ENCODE measurements around the gene PERM1. TPM values are rescaled to one million over a fixed set of nuclear protein-coding genes. Genes with fewer than 3 reads are reported as not detected.

The PERM1 gene
- total RNA-seq, 4 donors from 2014 or later: 0.24 to 0.93 (median 0.44) TPM

DNA sequence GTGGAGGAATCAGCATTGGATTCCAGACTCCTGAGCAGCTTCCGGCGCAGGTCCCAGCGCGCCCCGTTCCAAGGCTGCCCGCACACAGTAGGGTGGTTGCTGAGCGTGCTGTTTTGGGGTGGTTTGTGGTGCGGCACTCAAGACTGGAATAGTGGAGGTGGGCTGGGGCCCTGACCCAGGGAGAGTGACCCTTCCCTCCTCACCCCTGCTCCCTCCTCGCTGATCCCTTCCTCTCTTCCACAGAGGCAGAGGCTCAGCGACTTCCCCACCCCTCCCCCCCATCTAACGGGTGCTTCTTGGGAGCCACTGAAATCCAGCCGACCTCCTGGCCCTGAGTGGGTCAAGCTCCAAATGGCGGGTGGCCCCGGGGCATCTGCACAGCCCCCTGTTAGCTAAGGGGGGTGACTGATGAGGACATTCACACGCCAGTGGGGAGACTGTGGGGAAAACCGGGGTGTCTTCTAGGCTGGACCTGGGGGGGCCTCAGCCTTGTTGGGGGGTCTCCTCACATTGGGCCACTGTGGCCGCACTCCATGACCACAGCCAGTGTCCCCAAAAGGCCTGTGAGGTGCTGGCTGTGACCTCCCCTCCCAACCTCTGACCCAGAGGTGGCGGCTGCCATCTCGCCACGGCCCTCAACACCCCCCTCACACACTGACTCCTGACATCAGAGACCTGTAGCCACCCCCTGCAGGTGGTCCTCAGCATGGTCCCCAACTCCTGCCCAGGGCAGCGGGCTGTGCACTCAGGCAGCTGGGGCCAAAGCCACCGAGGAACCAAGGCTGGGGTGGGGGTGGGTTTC lies 21.9 kb upstream of the PERM1 start:
- no peaks in the 10 kb centered on the region for H3K36me3 ChIP-seq
- H3K9me3 ChIP-seq: no peaks in the 10 kb centered on the region
- no peak for DNase-seq (ENCODE audit: low spot score in 2 of 2)
- no peak overlapping the region for H3K4me3 ChIP-seq
- 64% methylated on average over 13 of the region's 22 CpGs for WGBS
- peaks cover 70% of the 10 kb centered on the region for H3K4me1 ChIP-seq
- TF ChIP-seq EP300 (IDR thresholded peaks at IDR 0.05) (no peak), POLR2AphosphoS5 (IDR thresholded peaks at IDR 0.05) (no peak), POLR2A (IDR thresholded peaks at IDR 0.05) (no peak)
- TF ChIP-seq, protein P1, sequence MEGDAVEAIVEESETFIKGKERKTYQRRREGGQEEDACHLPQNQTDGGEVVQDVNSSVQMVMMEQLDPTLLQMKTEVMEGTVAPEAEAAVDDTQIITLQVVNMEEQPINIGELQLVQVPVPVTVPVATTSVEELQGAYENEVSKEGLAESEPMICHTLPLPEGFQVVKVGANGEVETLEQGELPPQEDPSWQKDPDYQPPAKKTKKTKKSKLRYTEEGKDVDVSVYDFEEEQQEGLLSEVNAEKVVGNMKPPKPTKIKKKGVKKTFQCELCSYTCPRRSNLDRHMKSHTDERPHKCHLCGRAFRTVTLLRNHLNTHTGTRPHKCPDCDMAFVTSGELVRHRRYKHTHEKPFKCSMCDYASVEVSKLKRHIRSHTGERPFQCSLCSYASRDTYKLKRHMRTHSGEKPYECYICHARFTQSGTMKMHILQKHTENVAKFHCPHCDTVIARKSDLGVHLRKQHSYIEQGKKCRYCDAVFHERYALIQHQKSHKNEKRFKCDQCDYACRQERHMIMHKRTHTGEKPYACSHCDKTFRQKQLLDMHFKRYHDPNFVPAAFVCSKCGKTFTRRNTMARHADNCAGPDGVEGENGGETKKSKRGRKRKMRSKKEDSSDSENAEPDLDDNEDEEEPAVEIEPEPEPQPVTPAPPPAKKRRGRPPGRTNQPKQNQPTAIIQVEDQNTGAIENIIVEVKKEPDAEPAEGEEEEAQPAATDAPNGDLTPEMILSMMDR (IDR thresholded peaks at IDR 0.05): no peak
- H3K27ac ChIP-seq: no peak overlapping the region
- H3K27me3 ChIP-seq: peaks cover 66% of the 10 kb centered on the region

DNA sequence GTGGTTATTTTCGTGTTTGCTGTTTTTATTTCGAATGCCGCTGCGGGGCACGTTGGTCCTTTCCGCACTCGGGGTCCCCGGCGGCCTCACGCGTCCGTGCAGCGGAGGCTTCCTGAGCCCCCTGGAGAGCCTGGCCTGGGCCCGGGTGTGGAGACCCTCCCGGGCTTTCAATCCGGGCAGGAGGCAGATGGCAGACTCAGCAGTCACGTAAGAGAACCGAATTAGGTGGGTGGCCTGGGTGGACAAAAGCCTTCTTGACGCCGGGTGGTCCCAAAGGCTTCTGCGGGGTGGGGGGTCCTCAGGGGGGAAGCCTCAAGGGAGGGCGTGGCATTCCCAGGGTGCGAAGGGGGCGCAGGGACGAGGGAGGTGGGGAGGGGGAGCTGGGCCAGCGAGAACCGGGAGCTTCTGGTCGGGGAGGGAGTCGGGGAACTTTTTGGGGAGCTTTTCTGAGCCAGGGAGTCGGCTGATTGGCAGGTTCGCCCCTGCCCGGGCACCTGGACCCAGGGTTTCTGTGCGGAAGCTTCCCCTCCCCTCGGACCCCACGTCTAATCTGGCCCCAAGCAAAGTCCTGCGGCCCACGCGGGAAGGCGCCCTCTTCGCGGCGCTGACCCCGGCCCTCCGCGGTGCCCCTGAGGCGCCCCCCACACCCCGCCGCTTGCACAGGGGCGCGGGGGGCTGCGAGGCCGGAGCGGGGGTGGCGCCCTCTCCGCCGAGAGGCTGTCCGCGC lies 19.3 kb upstream of the PERM1 start:
- peak; percentile 67 to 77 for DNase-seq (ENCODE audit: low spot score in 2 of 2)
- TF ChIP-seq EP300 (IDR thresholded peaks at IDR 0.05): no peak

DNA sequence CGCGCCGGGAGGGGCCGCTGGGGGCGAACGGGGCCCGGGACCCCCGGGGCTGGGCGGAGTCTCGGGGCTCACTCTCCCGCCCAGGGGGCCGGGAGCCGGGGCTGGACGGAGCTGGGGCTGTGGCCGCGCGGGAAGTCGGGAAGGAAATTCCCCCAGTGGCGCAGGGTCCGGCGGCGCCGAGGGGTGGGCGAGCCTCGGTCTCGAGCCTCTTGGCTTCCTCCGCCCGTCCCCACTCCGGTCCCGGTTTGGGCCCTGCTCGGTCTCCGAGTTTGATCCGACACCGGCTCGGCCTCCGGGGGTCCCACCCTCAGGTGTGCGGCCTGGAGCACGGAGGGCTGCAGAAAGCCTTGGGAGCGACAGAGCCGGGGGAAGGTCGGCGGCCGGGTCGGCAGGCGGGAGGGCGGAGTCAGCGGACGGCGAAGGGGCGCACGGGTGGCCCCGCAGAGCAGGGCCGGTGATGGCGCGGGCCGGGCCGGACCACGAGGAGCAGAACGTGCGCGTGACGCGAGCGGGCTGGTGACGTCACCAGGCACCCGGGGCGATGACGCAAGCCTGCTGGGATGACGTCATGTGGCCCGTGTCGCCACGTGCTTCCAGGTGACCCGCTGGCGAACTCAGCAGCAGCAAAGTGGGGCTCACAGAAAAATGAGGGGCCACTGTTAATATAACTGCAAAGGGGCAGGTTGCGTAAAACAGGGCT lies 18.6 kb upstream of the PERM1 start:
- peak; percentile 16 to 68 (median 27) for TF ChIP-seq POLR2AphosphoS5 (IDR thresholded peaks at IDR 0.05)
- peak; percentile 96 for TF ChIP-seq EP300 (IDR thresholded peaks at IDR 0.05)
- peak in 1 of 2 donors; percentile 10 for TF ChIP-seq POLR2A (IDR thresholded peaks at IDR 0.05)
- TF ChIP-seq, protein P1 (IDR thresholded peaks at IDR 0.05): no peak
- peak overlapping the region; percentile 56 for H3K4me3 ChIP-seq
- H3K36me3 ChIP-seq: no peaks in the 10 kb centered on the region
- H3K9me3 ChIP-seq: no peaks in the 10 kb centered on the region
- H3K27ac ChIP-seq: peak overlapping the region; percentile 89
- peak; percentile 85 for DNase-seq (ENCODE audit: low spot score in 2 of 2)
- H3K27me3 ChIP-seq: peaks cover 87% of the 10 kb centered on the region
- H3K4me1 ChIP-seq: peaks cover 66% of the 10 kb centered on the region
- WGBS: 0% methylated on average over 13 of the region's 75 CpGs

More for the DNA sequence above, 19.3 kb upstream of the PERM1 start:
- Histone ChIP-seq H3K27me3 (peaks cover 90% of the 10 kb centered on the region), H3K36me3 (no peaks in the 10 kb centered on the region), H3K4me3 (peak overlapping the region; percentile 56), H3K9me3 (no peaks in the 10 kb centered on the region), H3K4me1 (peaks cover 72% of the 10 kb centered on the region), H3K27ac (peak overlapping the region; percentile 89)
- under 1% methylated on average over 25 of the region's 58 CpGs for WGBS

DNA sequence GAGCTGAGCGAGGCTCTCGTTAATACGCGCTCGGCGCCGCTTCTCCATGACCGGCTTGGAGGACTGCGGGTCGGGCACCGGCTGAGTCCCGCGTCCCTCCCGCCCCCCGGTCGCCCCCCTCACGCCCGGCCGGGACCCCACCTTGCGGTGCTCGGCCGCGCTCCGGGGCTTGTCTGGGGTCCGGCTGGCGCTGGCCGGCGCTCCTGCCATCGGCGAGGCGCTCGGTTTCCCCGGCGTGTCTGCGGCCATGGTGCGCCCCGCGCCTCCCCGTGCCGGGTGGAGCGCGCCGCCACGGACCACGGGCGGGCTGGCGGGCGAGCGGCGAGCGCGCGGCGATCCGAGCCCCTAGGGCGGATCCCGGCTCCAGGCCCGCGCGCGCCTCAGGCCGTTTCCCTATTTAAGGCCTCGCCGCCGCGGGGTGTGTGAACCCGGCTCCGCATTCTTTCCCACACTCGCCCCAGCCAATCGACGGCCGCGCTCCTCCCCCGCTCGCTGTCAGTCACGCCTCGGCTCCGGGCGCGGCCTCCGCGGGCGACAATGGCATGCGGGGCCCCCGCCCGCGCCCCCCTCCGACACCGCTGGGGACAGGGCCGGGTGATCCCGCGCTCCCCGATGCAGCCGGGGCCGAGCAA lies 17.9 kb upstream of the PERM1 start, which contains the start of gene HES4:
Gene HES4, minus strand, starts transcription at position 373 of the 632 bp plus-strand sequence. Its CDS starts 124 bp downstream, at position 249.
- peak in 1 of 3 donors; percentile 26 for TF ChIP-seq POLR2AphosphoS5 (IDR thresholded peaks at IDR 0.05)
- TF ChIP-seq POLR2A (IDR thresholded peaks at IDR 0.05): peak; percentile 41 to 84
- no peak for TF ChIP-seq EP300 (IDR thresholded peaks at IDR 0.05)
- TF ChIP-seq, protein P1 (IDR thresholded peaks at IDR 0.05): no peak
- Histone ChIP-seq H3K36me3 (no peaks in the 10 kb centered on the region), H3K4me3 (peak within 1 kb of the TSS; percentile 56), H3K27me3 (peaks cover 82% of the 10 kb centered on the region), H3K27ac (peak within 1 kb of the TSS; percentile 89), H3K9me3 (no peaks in the 10 kb centered on the region), H3K4me1 (peaks cover 59% of the 10 kb centered on the region)
- no CpG with 5 or more reads among the region's 95 CpGs for WGBS
- DNase-seq (ENCODE audit: low spot score in 2 of 2): peak; percentile 90 to 93
